Ovary (tissue), 3 donors: ENCODE data around the gene REEP5.

ENCODE experiments used
- EP300 ChIP-seq: sonication (generic); formaldehyde crosslinking; IDR thresholded peaks from one replicate; pipeline ENCODE4 v1.6.1; 2017; ENCODE audit warnings: antibody characterized with exemption
- POLR2A ChIP-seq: fragments of 450-650 bp; IDR thresholded peaks from one replicate; pipeline ENCODE4 v1.6.1; 2017; ENCODE audit warnings: antibody characterized with exemption, mild to moderate bottlenecking, moderate library complexity
- TF ChIP-seq, protein P1 (sequence below), 3 donors: fragments of 450-650 bp in 2 of 3; fragments of 200-600 bp in 1 of 3; IDR thresholded peaks; one replicate each; pipeline versions ENCODE4 v1.5.1 to v1.8.0; 2016 to 2022; ENCODE audit warnings: antibody characterized with exemption in 3 of 3, mild to moderate bottlenecking in 1 of 3
- donor health status: DM: no; HTN: no; CAD: no.

DNA sequence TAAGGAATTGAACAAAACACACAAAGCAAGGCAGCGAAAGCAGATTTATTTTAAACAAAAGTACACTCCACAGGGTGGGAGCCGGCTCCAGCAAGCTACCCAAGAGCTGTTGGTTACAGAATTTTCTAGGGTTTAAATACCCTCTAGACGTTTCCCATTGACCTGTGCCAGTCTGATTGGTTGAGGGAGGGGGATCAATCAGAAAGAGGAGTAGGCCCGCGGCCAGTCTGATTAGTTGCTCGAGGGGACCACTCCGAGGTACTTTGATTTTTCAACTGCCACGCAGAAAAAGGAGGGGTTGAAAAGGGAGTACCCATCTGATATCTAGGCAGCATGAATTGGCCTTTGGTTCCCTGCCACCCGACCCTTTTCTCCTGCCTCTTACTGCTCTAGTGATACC is 59.9 kb downstream of the REEP5 start:
- TF ChIP-seq, protein P1, sequence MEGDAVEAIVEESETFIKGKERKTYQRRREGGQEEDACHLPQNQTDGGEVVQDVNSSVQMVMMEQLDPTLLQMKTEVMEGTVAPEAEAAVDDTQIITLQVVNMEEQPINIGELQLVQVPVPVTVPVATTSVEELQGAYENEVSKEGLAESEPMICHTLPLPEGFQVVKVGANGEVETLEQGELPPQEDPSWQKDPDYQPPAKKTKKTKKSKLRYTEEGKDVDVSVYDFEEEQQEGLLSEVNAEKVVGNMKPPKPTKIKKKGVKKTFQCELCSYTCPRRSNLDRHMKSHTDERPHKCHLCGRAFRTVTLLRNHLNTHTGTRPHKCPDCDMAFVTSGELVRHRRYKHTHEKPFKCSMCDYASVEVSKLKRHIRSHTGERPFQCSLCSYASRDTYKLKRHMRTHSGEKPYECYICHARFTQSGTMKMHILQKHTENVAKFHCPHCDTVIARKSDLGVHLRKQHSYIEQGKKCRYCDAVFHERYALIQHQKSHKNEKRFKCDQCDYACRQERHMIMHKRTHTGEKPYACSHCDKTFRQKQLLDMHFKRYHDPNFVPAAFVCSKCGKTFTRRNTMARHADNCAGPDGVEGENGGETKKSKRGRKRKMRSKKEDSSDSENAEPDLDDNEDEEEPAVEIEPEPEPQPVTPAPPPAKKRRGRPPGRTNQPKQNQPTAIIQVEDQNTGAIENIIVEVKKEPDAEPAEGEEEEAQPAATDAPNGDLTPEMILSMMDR (IDR thresholded peaks at IDR 0.05), result no peak
- TF ChIP-seq EP300 (no peak), POLR2A (no peak)
